ENCODE results near the gene KLF11.

Gene KLF11

DNA sequence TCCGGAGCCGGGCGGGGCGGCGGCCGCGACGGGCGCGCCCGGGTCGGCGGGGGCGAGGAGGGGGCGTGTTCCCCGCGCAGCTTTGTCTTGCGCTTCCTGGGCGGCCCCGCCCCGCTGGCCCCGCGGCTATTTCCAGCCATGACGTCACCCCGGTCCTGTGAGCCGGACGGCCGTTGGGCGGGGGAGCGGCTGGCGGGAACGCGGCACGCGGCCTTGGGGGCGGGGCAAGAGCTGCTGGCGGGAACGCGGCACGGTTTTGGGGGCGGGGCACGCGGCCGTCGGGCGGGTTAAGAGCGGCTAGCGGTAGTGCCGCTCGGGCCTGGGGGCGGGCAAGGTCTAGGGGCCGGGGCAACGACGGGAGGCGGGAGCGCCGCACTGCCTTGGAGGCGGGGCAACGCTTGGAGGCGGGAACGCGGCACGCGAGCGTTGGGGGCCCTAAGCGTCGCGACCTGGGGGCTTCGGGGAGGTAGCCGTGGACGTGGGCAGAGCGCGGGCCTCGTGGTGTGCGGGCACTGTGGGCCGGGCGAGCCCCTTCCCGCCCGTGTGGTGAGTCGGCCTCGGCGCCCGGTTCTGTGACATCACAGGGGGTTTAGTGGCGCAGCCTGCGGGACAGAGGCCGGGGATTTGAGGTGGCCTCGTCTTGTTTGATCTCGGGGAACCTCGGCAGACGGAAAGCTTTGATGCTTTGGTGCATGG lies 704 bp downstream of the KLF11 start:
- DNase-seq: peak; percentile 91

DNA sequence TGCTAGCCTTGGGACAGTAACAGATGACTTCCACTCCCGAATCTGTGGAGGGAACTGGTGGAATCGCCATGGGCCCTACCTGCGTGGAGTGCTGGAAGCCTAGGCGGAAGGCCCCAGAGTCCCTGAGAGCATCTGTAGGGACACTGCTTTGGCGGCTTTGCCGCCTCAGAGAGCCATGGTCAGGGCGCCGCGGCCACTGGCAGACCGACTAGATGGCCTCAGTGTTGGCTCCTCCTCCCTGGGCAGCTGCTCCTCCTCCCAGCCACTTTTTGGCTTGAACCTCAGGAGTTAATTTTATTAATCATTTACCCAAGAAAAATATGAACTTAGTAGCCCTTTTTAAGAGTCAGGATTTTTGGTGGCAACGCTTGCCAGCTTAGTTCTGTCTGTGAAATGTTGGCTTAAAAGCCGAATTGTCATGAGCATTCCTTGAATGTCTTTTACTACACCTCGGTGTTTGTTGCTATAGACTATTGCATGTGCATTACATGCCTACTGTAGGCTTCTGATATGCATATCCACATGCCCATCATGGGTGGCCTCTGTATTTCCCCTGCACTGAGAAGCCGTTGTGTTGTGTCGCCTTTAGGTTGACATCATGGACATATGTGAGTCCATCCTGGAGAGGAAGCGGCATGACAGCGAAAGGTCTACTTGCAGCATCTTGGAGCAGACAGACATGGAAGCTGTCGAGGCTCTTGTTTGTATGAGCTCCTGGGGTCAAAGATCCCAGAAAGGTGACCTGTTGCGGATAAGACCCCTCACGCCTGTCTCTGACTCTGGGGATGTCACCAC lies 2.4 kb downstream of the KLF11 start:
- DNase-seq: no peak

DNA sequence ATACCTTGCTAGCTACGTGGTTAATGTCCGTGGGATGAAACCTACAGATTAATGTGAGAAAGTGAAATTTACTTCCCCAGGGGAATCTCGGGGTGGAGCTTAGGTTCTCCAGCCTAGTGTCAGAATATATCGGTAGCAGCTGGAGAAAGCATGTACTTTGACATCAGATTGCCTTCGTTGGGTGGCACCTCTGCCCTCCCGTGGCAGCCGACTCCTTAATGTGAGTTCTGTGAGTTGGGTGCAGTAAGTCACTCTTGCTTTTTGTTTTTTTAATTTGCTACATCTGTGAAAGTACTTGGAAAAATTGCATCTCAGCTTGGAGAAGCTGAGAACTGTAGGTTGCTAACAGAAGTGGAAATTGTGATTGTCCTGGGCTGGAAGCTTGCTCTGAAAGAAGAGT lies 3.6 kb downstream of the KLF11 start:
- DNase-seq: no peak

DNA sequence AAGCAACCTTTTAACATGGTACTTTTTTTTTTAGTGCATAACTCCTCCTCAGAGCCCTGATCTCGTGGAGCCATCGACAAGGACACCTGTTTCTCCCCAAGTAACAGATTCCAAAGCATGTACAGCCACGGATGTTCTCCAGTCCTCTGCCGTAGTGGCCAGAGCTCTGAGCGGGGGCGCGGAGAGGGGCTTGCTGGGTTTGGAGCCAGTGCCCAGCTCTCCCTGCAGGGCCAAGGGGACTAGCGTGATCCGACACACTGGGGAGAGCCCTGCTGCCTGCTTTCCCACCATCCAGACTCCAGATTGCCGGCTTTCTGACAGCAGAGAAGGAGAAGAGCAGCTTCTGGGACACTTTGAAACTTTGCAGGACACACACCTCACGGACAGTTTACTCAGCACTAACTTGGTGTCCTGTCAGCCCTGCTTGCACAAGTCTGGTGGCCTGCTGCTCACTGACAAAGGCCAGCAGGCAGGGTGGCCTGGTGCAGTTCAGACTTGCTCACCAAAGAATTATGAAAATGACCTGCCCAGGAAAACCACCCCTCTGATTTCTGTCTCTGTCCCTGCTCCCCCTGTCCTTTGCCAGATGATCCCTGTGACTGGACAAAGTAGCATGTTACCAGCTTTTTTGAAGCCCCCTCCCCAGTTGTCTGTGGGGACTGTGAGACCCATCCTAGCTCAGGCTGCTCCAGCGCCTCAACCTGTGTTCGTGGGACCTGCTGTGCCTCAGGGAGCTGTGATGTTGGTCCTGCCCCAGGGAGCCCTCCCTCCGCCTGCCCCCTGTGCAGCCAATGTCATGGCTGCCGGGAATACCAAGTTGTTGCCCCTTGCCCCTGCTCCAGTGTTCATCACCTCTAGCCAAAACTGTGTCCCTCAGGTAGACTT lies 4.5 kb downstream of the KLF11 start:
- DNase-seq: no peak

DNA sequence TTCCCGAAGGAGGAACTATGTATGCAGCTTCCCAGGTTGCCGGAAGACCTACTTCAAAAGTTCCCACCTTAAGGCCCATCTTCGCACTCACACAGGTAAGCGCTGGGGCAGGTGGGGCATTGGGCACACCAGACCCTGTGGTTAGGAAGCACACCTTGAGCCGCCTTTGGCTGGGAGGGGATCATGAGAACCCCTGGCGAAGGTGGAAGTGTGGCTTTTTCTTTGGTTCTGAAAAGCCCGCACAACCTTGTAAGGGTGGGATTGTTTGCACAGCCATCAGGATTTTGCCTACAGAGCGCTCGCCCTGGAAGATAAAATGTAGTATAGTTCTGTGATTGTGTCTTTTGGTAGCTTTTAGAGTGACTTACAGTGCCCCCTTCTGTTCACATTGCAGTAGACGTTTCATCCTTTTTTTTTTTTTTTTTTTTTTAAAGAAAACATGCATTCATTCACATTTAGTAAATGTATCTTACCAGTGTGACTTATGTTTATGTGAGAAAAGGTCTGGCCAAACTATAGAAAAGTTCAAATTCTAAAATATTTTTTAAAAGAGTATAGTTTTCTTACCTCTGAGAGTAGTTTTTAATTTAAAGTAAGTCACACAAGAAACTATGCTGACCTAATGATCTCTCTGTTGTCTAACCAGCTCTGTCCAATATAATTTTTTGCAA lies 5.3 kb downstream of the KLF11 start:
- DNase-seq: peak; percentile 48

DNA sequence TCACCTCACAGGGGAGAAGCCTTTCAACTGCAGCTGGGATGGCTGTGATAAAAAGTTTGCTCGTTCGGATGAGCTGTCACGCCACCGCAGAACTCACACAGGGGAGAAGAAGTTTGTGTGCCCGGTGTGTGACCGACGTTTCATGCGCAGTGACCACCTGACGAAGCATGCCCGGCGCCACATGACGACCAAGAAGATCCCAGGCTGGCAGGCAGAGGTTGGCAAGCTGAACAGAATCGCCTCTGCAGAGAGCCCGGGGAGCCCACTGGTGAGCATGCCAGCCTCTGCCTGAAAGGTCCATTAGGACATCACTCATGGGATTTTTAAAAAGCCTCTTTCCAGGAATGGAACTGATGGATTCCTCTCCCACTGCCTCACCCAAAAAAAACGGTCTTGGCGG lies 8.9 kb downstream of the KLF11 start:
- no peak for DNase-seq

DNA sequence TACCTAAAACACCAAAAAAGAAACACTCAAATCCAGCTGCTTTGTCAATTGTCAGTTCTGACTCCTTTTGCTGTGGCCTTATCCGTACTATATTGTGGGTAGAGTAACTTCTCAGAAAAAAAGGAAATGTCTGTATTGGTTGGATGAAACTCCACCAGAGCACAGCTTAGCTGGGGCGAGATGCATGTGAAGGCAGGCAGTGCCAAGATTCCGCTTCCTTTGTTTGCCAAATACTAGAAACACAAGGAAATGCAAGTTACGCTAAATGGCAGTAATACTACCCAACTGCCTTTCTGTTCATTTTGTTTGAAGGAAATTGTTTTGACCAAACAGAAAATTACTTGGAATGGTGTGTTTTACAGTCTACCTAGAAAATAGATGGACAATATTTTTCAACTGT lies 10.0 kb downstream of the KLF11 start:
- DNase-seq: no peak

DNA sequence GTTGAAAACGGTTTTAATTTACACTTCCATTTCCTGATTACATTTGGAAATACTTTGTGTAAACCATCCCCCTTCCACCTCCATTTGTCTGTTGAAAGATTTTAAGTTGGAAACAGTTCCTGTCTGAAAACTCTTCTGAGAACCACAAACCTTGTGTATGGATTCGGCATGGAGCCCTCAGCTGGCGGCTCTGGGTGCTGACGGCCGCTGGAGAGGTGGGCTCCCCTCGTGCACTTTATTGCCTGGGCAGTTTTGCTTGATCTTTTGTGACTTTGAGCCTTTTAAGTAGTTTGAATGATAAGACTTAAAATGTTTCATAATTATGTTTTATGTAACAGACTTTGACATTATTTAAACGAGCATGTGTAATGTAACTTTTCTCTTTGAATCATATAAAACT lies 11.1 kb downstream of the KLF11 start:
- DNase-seq: no peak

DNA sequence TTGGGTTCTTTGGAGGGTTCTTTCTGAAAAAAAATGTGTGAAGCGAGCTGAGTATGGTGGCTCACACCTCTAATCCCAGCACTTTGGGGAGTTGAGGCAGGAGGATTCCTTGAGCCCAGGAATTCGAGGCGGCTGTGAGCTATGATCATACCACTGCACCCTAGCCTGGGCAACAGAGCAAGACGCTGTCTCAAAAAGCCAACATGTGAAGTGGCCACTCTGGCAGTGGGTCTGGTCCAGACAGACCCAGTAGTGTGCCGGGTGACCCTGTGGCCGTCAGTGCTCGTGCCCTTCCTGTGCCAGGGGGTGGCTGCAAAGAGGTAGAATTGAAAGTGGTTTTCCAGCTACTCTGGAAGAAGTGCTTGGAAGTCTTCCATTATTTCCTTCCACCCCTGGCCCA lies 11.6 kb downstream of the KLF11 start:
- no peak for DNase-seq

DNA sequence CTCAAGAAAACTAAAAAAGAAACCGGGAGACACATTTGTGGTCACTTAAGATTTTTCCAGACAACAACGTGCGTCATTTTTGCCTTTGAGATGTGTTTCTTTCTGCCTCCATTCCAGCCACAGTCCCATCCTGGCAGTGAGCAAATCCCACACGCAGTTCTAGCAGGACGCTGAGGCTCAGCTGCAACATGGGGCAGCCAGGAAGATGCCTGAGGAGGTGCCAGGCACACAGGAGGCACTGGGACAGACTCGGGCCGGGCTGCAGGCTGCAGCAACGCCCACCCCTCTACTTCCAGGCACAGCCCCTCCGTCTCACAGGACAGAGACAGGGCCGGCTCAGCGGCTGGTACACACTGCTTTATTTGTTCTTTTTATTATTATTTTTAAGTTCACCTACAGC lies 13.1 kb downstream of the KLF11 start:
- DNase-seq: no peak

DNA sequence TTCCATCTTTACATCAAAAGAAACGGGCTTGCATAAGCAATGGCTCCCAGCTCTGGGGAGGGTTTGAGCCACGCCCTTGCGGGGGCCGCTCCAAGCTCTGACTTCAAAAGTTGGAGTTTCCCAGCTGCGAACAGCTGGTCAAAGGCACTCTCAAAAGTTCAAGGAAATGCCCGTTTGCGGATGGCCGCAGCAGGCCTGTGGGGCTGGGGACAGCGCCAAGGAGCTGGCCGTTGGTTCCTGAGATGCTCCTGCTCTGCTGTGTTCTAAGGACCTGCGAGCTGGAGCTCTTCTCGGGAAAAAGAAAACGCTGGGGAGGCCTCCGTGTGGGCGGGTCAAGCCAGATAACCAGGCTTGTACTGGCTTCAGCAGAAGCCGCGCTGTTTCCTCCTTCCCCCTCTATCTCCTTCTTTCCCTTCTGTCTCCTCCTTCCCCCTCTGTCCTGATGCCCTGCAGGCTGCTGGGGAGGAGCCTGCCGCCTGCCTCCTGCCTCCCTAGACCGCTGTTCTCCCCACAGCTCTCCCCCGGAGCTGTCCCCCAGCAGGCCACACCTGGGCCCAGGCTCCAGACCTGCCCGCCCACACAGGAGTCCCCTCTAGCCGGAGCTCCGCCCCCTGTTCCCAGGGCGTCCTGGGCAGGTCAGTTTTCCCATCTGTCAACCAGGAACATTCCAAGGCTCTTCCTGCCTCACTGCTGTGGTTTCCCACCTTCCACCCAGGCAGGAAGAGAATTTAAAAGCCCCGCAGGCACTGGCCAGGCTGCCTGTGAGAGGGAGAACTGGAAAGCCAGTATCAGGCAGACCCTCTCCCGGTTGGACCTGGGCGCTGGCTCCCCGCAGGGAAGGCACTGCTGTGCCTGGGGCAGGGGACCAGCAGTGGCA lies 14.1 kb downstream of the KLF11 start:
- DNase-seq: peak; percentile 18

DNA sequence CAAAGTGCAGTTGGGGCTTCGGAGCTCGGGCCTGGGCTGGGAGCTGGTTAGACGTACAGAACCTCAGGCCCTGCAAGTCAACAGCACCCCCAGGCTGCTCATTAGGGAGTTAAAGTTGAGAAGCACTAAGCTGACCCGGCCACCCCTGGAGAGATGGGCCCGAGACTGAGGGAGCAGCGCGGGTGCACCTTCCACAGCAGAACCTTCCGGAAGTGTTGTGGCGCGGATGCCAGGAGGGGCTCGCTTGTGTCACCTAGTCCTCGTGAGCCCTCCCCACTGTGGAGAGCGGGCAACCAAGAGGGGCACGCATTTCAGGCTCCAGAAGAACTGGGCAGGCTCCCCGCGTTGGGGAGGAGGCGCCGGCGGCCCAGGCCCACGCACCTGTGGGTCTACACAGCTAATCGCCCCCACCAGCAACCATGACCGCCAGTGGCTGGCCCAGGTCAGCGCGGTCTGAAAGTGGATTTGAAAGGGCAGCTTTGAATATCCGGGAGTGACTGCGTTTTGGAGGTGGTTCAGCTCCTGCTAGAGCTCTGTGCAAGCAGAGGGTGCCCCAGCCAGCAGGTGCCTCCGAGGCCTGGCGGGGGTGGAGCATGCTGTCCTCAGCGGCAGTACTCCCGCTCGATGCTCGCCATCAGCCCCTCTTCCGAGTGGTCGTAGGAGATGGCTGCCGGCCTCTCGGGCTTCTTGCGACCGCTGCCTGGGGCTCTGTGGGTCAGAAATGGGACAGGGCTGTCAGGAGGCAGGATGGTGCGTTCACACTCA lies 15.1 kb downstream of the KLF11 start:
- DNase-seq: no peak

DNA sequence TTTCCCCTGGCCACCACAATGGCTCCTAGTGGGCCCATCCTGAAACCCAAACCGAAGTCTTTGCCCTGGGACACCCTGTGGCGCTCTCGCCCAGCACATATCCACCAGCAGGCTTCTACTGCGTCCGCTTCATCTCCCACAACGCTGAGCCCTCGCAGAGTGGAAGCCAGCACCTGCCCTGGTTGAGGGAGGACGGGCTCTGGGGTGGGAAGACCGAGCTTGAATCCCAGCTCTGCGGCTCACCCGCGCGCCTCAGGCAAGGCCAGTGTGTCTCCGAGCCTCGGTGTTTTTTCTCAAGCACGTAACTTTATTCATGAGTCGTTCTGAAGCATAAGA lies 15.6 kb downstream of the KLF11 start:
- DNase-seq: no peak

DNA sequence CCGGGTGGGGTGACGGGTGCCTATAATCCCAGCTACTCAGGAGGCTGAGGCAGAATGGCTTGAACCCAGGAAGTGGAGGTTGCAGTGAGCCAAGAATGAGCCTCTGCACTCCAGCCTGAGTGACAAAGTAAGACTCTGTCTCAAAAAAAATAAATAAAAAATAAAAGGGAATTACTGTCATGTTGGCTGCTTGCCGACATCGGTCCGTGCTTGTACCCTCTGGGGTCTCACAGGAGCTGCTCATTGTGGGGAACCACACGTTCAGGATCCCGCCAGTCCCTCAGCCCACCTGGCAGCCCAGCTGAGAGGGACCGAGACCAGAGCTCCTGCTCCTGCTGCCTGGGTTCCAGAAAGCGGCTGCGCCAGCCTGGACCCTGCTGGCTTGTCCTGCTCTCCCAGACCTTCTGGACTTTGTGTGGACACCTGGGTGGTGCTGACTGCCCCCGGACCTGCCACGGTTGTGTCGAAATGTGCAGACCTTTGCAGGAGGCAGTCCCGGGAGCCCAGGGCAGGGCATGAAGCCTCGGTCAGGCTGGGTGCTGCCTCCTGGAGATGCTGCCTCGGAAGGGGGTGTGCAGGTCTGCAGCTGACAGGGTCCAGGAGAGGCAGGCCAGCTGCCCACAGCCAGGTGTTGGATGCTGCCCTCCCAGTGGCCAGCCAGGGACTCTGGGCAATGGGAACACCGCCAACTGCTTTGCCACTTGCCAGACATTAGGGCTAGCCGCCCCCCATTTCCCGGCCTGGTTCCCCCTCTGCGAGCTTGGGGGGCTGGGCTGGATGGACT lies 16.4 kb downstream of the KLF11 start:
- no peak for DNase-seq

DNA sequence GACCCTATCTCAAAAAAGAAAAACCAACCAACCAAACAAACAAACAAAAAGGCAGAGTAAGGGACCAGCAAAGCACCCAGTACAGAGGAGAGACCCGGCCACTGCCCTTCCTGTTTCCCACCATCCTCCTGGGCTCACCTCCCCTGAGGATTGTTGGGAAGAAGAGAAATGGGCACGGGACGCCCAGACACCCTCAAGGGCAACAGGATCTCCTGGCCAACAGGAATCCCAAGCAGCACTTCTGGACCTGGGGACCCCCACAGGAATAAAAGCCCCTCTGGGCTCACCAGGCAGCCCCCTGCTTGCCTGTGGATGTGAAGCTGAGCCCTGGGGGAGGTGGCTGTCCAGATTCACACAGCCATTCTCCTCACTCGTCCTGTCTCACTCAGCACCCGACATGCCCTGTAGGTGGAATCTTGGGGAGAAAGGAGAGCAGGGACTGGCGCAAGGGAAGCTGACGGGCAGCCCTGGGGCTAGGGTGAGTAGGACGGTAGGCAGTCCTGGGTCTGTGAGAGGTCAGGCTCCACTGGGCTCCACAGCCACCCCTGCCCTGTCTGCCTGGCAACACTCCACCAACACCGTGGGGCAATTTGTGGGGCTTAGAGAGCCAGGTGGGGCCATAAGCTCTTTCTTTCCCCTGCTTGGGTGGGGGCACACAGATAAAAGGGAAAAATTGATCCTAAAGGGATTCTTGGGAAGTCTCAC lies 18.0 kb downstream of the KLF11 start:
- DNase-seq: no peak

DNA sequence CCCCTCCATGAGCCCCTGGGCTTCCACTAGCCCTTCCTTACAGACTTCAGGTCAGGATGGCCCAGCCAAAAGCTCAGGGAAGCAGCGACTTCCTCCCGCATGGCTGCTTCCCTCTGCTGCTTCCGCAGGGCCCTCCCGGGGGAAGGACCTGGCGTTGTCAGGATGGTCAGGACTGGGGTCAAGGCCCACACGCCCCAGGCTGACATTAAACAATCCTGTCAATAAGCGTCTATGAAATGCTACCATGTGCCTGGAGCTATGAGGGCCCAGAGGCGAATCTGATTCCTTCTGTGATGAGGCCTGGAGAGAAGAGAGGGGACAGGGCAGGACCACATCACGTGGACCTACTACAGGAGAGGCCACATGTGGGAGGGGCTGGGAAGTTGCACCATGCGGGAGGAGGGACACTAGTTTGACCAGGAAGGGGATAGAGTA lies 19.6 kb downstream of the KLF11 start:
- no peak for DNase-seq

DNA sequence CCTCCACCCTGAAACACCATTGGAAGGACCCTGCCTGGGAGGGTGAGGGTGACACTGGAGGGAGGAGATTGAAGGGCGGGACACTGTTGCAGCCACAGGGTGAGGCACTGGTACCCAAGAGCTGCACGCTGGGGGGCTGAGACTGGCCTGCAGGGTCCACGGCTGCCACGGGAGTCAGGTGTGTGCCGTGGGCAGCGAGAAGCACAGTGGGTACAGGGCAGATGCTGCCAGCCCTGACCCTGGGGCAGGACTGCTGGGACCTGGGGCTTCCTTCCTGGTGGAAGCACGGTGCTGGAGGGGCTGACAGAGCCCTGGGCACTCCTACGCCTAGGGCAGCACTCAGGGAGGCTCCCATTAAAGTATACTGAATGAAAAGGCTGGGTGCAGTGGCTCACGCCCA lies 20.2 kb downstream of the KLF11 start:
- DNase-seq: no peak

DNA sequence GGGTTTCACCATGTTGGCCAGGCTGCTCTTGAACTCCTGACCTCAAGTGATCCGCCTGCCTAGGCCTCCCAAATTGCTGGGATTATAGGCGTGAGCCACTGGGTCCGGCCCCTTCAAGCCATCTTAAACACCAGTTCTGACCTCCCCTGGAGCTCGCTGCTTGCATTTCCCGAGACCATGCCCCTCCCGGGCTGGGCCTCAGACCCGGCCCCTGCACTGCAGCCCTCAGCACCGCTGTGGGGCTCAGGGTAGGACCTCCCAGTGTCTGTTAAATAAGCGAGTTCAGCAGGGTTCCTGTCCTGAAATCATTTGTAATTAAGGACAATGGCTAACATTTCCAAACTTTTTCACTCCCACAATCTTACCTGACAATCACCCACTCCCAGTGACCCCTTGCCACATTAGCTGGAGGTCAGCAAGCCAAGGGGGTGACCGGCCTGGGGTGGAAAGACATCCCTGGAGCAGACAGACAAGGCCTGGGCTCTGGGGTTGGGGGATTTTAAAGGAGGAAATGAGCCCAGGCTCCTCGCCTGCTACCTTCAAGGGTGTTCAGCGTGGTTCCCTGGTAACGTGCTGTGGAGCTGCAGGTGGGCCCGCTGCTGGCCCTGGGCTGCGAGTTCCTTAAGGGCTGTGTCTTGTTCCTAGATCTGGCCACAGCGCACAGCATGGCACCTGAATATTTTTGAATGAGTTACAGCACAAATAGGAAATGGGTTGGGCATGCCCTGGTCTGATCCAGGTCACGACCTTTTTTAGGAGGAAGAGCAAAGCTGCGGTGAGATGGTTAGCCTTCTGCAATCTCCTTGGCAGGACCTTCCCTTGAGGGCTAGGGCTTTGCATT lies 21.8 kb downstream of the KLF11 start:
- DNase-seq: no peak

DNA sequence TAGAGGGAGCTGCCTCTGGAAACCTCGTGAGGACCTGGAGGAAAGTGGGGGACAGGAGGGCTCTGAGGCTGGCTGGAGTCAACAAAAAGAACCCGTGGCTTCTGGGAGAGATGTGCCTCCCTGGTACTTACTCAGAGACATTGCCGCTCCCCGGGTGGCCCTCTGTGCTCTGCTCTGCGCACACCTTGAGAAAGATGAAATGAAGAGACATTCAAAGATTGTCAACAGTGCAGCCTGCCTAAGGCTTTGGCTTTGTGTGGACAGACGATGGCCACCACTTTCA lies 22.4 kb downstream of the KLF11 start:
- no peak for DNase-seq

Measured in activated CD4-positive, alpha-beta T cell treated with anti-CD3 and anti-CD28 coated beads, Interleukin-10, Interleukin-2, amounts not matched to agents 100 ng/mL and 50 ng/mL, durations not matched to agents 16 hours and 8 hours (primary cell).